Heart left ventricle (tissue), 13 donors: ENCODE measurements around the gene AIRE.

Experiments used
- CTCF ChIP-seq, 12 donors: fragments of 200-600 bp; sonication (generic) in 4 of 12; IDR thresholded peaks; one replicate each; pipeline versions ENCODE4 v1.5.0 to v1.8.0; 2018 to 2022; ENCODE audit warnings: antibody characterized with exemption in 12 of 12, mild to moderate bottlenecking in 5 of 12
- POLR2A ChIP-seq, 2 donors: fragments of 450-650 bp; IDR thresholded peaks; one replicate each; pipeline ENCODE4 v1.6.1; 2017; ENCODE audit warnings: antibody characterized with exemption in 2 of 2, mild to moderate bottlenecking in 2 of 2, moderate library complexity in 2 of 2
- donor health status: ischemic (EF 13 %, LVEDD 7.1; RV severe dilation, severe dysfunction).
- donor health status: DM: no; HTN: yes; CAD: no.
- donor health status: DM: no; HTN: no; CAD: no.
- donor health status: ischemic (EF 25% LVEDD 6.9; RV normal size, moderate dysfunction).
- donor health status: ischemic (EF 25% LVEDD 5.7; RV mildly dilated, moderate dysfunction).
- donor health status: ischemic (EF 35%, LVEDD 5.7; RV mildly dilated, moderate dysfunction).
- donor health status: nonischemic (EF 11% LVEDD 7.7; RV severe dilation, severe dysfunction).
- donor health status: DM: yes; HTN: yes; CAD: no.
- donor health status: PGD.
- donor health status: ischemic (EF 29% LVEDD 5.4; RV normal size, mild dysfunction).
- donor health status: nonischemic (EF 23%, LVEDD 6.1; RV moderate dilation, normal function).

- no peak for TF ChIP-seq POLR2A (IDR thresholded peaks at IDR 0.05)
- TF ChIP-seq CTCF (IDR thresholded peaks at IDR 0.05), result no peak
Measured at GRCh38 chr21:44345495-44345894, 59.8 kb downstream of the AIRE start.
